ENCODE results near the gene TM6SF1. TPM values are rescaled to one million over a fixed set of nuclear protein-coding genes. Genes with fewer than 3 reads are reported as not detected.
A peak's percentile ranks its signal among the peaks of the same experiment; 100 is the strongest.
"Not testable (repeated sequence)": the region's sequence is repeated elsewhere in the genome, so short reads cannot be mapped to it uniquely, and the experiment has no call there.

The TM6SF1 gene
- total RNA-seq, 1 experiment from 2014 or later: 1.1 TPM

GRCh38 chr15:83115831-83116565 lies 8.6 kb downstream of the TM6SF1 start:
- no peak for DNase-seq (ENCODE audit: low read depth)

- no peak for DNase-seq (ENCODE audit: low read depth)
Measured at GRCh38 chr15:83118291-83118827, 10.9 kb downstream of the TM6SF1 start.

GRCh38 chr15:83118968-83119367 lies 11.5 kb downstream of the TM6SF1 start:
- DNase-seq (ENCODE audit: low read depth): no peak

GRCh38 chr15:83119968-83120581 lies 12.6 kb downstream of the TM6SF1 start:
- no peak for DNase-seq (ENCODE audit: low read depth)

- DNase-seq (ENCODE audit: low read depth): no peak
Measured at GRCh38 chr15:83123529-83123928, 16.1 kb downstream of the TM6SF1 start.

GRCh38 chr15:83127547-83128150 lies 20.2 kb downstream of the TM6SF1 start:
- no peak for DNase-seq (ENCODE audit: low read depth)

- no peak for DNase-seq (ENCODE audit: low read depth)
Measured at GRCh38 chr15:83129791-83130190, 22.3 kb downstream of the TM6SF1 start.

GRCh38 chr15:83132861-83133523 lies 25.5 kb downstream of the TM6SF1 start:
- DNase-seq (ENCODE audit: low read depth): no peak

- not testable (repeated sequence) for DNase-seq (ENCODE audit: low read depth)
Measured at GRCh38 chr15:83142151-83142550, 34.7 kb downstream of the TM6SF1 start.

- DNase-seq (ENCODE audit: low read depth): no peak
Measured at GRCh38 chr15:83144771-83145170, 37.3 kb downstream of the TM6SF1 start.

GRCh38 chr15:83153288-83153687 lies 45.8 kb downstream of the TM6SF1 start:
- DNase-seq (ENCODE audit: low read depth): no peak

- no peak for DNase-seq (ENCODE audit: low read depth)
Measured at GRCh38 chr15:83155942-83156341, 48.5 kb downstream of the TM6SF1 start.

- peak; percentile 2 for DNase-seq (ENCODE audit: low read depth)
Measured at GRCh38 chr15:83158393-83158792, 50.9 kb downstream of the TM6SF1 start.

GRCh38 chr15:83160741-83161140 lies 53.3 kb downstream of the TM6SF1 start:
- no peak for DNase-seq (ENCODE audit: low read depth)

GRCh38 chr15:83163032-83163431 lies 55.6 kb downstream of the TM6SF1 start:
- DNase-seq (ENCODE audit: low read depth): no peak

- peak; percentile 8 for DNase-seq (ENCODE audit: low read depth)
Measured at GRCh38 chr15:83164111-83164770, 56.8 kb downstream of the TM6SF1 start.

GRCh38 chr15:83164771-83165404 lies 57.4 kb downstream of the TM6SF1 start:
- no peak for DNase-seq (ENCODE audit: low read depth)

GRCh38 chr15:83166218-83166617 lies 58.8 kb downstream of the TM6SF1 start:
- no peak for DNase-seq (ENCODE audit: low read depth)

GRCh38 chr15:83166830-83167229 lies 59.4 kb downstream of the TM6SF1 start:
- no peak for DNase-seq (ENCODE audit: low read depth)

- not testable (repeated sequence) for DNase-seq (ENCODE audit: low read depth)
Measured at GRCh38 chr15:83169576-83169975, 62.1 kb downstream of the TM6SF1 start.

GRCh38 chr15:83170474-83171165 lies 63.2 kb downstream of the TM6SF1 start:
- no peak for DNase-seq (ENCODE audit: low read depth)

Data from Daoy (cell line).